ENCODE results near the gene TXNIP. TPM values are rescaled to one million over a fixed set of nuclear protein-coding genes. Genes with fewer than 3 reads are reported as not detected.

TXNIP gene
- total RNA-seq, 2 experiments from 2014 or later = 130 to 134 TPM

DNA sequence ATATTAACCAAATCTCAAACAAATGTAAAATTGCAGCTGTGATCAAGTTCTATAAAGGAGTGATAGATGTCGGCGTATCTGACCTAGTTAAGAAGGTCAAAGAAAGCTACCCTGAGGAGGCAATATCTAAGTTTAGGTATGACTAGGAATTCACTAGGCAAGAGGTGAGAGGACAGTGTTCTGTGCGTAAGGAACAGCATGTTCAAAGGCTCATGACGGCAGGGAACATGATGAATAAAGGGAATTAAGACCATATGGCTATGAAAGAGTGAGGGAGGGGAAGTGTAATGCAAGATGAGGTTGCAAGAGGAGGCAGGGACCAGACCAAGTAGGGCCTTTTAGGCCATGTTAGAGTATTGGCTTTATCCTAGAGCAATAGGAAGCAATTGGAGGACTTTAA, 47.2 kb downstream of the TXNIP start:
- CTCF ChIA-PET = interaction anchor here (0.8 to 1.8 kb wide), 3 partner anchors 9 to 57 kb away, joined by 3 to 6 read pairs (median 3); partner anchors contain the start of gene LIX1L
- Mint-ChIP-seq H3K27me3 (no peaks in the 10 kb centered on the region), H3K9me3 (no peaks in the 10 kb centered on the region), H3K4me3 (no peak overlapping the region), H3K4me1 (ENCODE audit: low read depth) (peaks cover 41% of the 10 kb centered on the region), H3K27ac (no peak overlapping the region), H3K36me3 (ENCODE audit: low read depth) (peaks cover 29% of the 10 kb centered on the region)
- ATAC-seq (no peak), DNase-seq (no peak)
- TF ChIP-seq, protein P1, sequence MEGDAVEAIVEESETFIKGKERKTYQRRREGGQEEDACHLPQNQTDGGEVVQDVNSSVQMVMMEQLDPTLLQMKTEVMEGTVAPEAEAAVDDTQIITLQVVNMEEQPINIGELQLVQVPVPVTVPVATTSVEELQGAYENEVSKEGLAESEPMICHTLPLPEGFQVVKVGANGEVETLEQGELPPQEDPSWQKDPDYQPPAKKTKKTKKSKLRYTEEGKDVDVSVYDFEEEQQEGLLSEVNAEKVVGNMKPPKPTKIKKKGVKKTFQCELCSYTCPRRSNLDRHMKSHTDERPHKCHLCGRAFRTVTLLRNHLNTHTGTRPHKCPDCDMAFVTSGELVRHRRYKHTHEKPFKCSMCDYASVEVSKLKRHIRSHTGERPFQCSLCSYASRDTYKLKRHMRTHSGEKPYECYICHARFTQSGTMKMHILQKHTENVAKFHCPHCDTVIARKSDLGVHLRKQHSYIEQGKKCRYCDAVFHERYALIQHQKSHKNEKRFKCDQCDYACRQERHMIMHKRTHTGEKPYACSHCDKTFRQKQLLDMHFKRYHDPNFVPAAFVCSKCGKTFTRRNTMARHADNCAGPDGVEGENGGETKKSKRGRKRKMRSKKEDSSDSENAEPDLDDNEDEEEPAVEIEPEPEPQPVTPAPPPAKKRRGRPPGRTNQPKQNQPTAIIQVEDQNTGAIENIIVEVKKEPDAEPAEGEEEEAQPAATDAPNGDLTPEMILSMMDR (IDR thresholded peaks at IDR 0.05) = no peak
- POLR2A ChIA-PET = interaction anchor here (0.6 to 1.4 kb wide), 5 partner anchors 9 to 58 kb away, joined by 3 to 7 read pairs (median 3); partner anchors contain the start of genes LIX1L and RBM8A
- intact Hi-C loops (cut with micrococcal nuclease) = no loop called here

DNA sequence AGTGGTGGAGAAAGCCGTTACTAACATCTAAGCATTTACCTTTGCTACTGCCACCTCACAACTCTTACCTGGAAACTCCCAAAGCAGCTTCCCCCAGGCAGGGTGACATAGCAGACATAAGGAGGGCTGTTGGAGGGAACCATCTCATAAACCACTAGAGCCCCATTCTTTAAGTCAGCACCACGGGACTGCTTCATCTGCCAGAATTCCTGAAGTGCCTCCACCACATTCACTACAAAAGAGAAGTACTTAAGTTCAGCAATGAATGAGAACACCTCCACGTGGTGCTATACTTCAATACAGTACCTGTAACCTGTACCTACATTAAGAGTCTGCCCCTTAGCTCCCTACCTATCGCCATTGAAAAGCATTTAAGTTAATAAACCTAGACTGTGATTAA, 48.8 kb downstream of the TXNIP start:
- TF ChIP-seq, protein P1 (IDR thresholded peaks at IDR 0.05) = no peak
- intact Hi-C loops (cut with micrococcal nuclease) = no loop called here
- no peak for ATAC-seq
- ChIA-PET CTCF (no interaction called here), POLR2A (no interaction called here)
- Mint-ChIP-seq H3K36me3 (ENCODE audit: low read depth) (peaks cover 20% of the 10 kb centered on the region), H3K4me3 (no peak overlapping the region), H3K9me3 (no peaks in the 10 kb centered on the region), H3K27me3 (no peaks in the 10 kb centered on the region), H3K27ac (no peak overlapping the region), H3K4me1 (ENCODE audit: low read depth) (peaks cover 32% of the 10 kb centered on the region)
- DNase-seq = no peak

DNA sequence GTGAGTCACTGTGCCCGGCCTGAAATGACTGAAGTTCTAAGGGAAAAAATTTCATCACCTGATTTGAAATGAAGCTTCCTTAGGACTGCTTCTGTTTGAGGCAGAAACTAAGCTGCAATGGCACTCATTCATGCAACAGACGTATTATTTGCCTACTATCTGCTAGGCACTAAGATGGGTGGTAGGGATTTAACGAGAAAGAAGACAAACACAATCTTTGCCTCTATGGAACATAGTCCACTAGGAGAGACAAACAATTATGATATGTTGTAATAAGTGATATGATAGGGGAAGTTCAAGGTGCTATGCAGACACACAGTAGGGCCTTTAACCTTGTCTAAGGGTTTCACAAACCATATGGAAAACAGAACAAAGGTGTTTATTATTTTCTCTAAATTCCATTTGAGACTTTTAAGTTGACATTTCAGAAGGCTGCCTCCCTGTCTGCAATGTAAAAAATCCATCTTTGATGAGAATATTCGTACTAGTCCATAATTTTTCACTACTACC, 49.8 kb downstream of the TXNIP start:
- TF ChIP-seq, protein P1 (IDR thresholded peaks at IDR 0.05) = no peak
- POLR2A ChIA-PET = interaction anchor here (0.7 to 1.0 kb wide), 2 partner anchors 23 to 28 kb away, joined by 3 to 4 read pairs; partner anchors contain the start of gene PEX11B

DNA sequence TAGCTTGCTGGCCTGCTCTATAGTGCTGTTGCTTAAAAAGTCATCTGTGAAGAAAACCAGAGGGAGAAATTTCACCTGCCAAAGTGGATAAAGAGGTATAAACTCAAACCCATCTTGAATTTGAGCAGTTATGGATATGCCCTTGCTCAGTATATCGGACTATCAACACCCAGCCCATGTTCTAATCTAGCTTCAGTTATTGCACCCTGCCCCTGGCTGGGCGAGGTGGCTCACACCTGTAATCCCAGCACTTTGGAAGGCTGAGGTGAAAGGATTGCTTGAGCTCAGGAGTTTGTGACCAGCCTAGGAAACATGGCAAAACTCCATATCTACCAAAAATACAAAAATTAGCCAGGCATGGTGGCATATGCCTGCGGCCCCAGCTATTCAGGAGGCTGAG, 51.8 kb downstream of the TXNIP start:
- H3K9me3 Mint-ChIP-seq = no peaks in the 10 kb centered on the region
- ChIA-PET CTCF (interaction anchor here (1.4 to 1.6 kb wide), 2 partner anchors 12 to 32 kb away, joined by 4 to 7 read pairs; no protein-coding TSS in a partner anchor), POLR2A (interaction anchor here (1.1 to 3.9 kb wide), 3 partner anchors 13 to 17 kb away, joined by 4 to 11 read pairs (median 10); partner anchors contain the start of genes LIX1L and RBM8A)
- no peaks in the 10 kb centered on the region for H3K27me3 Mint-ChIP-seq
- H3K36me3 Mint-ChIP-seq (ENCODE audit: low read depth) = peaks cover 11% of the 10 kb centered on the region
- intact Hi-C loops (cut with micrococcal nuclease) = no loop called here
- no peak overlapping the region for H3K27ac Mint-ChIP-seq
- H3K4me1 Mint-ChIP-seq (ENCODE audit: low read depth) = peaks cover 11% of the 10 kb centered on the region
- ATAC-seq = no peak
- H3K4me3 Mint-ChIP-seq = no peak overlapping the region
- TF ChIP-seq, protein P1 (IDR thresholded peaks at IDR 0.05) = no peak
- DNase-seq = no peak

More for the DNA sequence above, 49.8 kb downstream of the TXNIP start:
- CTCF ChIA-PET = interaction anchor here (0.8 kb wide), 1 partner anchor 30 kb away, joined by 3 read pairs; no protein-coding TSS in a partner anchor
- Mint-ChIP-seq H3K36me3 (ENCODE audit: low read depth) (peaks cover 16% of the 10 kb centered on the region), H3K27ac (no peak overlapping the region), H3K9me3 (no peaks in the 10 kb centered on the region), H3K4me1 (ENCODE audit: low read depth) (peaks cover 27% of the 10 kb centered on the region), H3K4me3 (no peak overlapping the region), H3K27me3 (no peaks in the 10 kb centered on the region)
- ATAC-seq (no peak), DNase-seq (no peak)
- intact Hi-C loops (cut with micrococcal nuclease) = no loop called here

DNA sequence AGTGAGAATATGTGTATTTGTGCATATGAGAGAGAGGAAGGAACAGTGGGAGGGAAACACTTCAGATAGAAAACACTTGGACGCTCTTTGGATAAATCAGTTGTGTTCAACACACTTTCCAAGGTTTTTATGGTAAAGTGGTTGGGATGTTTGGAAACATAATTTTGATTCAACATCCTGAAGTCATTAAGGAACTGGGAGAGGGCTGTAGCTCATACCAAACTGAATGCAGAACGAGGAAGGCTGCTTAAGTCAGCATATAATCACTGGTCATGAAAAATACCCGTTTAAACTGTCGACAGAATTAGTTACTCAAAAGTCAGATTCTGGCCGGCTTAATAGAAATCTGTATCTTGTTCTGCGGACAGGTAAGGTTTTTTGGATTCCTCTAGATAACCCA, 53.5 kb downstream of the TXNIP start:
- Mint-ChIP-seq H3K27ac (no peak overlapping the region), H3K27me3 (no peaks in the 10 kb centered on the region), H3K9me3 (no peaks in the 10 kb centered on the region)

More for the DNA sequence above, 53.5 kb downstream of the TXNIP start:
- ATAC-seq (no peak), DNase-seq (no peak)
- Mint-ChIP-seq H3K4me1 (ENCODE audit: low read depth) (peaks cover 7% of the 10 kb centered on the region), H3K36me3 (ENCODE audit: low read depth) (peaks cover 12% of the 10 kb centered on the region), H3K4me3 (no peak overlapping the region)
- intact Hi-C loops (cut with micrococcal nuclease) = no loop called here
- ChIA-PET CTCF (interaction anchor here (1.8 to 2.9 kb wide), 3 partner anchors 9 to 90 kb away, joined by 4 to 13 read pairs (median 5); no protein-coding TSS in a partner anchor), POLR2A (interaction anchor here (1.9 to 3.9 kb wide), 2 partner anchors 15 kb away, joined by 8 to 11 read pairs; partner anchors contain the start of genes LIX1L and RBM8A)
- TF ChIP-seq, protein P1 (IDR thresholded peaks at IDR 0.05) = no peak
